ENCODE results near the gene ZBTB7C.

The ZBTB7C gene

DNA sequence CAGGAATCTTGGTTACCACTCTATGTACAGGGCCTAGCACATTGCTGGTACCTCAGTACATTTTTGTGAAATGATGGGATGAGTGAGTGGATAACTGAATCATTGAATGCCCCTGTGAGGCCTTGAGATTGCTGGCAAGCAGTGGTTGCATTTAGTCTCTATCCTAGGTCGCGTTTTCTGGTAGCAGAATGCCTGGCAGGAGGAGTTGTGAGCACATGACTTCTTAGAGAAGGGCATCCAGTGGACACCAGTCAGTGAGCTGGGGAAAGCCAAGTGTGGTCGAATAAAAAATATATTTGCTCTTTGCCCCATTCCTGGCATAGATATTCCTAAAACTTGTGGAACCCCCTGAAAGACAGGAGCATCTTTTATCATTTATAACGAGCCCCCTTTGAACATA, 416.9 kb downstream of the ZBTB7C start:
- ATAC-seq (ENCODE audit: insufficient read depth, low read depth) (no peak), DNase-seq (no peak)
- no peak overlapping the region for H2AFZ ChIP-seq (ENCODE audit: low read depth, low read length)
- no peak overlapping the region for H3K4me3 ChIP-seq (ENCODE audit: low read depth in 1 of 2, low read length in 2 of 2)
- no peaks in the 10 kb centered on the region for H4K20me1 ChIP-seq (ENCODE audit: insufficient read depth, low read length)
- H3K27me3 ChIP-seq (ENCODE audit: insufficient read depth, low read length, poor library complexity) = no peaks in the 10 kb centered on the region
- peaks cover 2% of the 10 kb centered on the region for H3K9me3 ChIP-seq (ENCODE audit: insufficient read depth, low read length, severe bottlenecking)
- H3K4me2 ChIP-seq (ENCODE audit: insufficient read depth, low read length) = no peak overlapping the region
- H3K9ac ChIP-seq (ENCODE audit: low read depth, low read length) = no peak overlapping the region
- no peaks in the 10 kb centered on the region for H3K36me3 ChIP-seq (ENCODE audit: insufficient read depth, low read length)
- TF ChIP-seq, protein P1, sequence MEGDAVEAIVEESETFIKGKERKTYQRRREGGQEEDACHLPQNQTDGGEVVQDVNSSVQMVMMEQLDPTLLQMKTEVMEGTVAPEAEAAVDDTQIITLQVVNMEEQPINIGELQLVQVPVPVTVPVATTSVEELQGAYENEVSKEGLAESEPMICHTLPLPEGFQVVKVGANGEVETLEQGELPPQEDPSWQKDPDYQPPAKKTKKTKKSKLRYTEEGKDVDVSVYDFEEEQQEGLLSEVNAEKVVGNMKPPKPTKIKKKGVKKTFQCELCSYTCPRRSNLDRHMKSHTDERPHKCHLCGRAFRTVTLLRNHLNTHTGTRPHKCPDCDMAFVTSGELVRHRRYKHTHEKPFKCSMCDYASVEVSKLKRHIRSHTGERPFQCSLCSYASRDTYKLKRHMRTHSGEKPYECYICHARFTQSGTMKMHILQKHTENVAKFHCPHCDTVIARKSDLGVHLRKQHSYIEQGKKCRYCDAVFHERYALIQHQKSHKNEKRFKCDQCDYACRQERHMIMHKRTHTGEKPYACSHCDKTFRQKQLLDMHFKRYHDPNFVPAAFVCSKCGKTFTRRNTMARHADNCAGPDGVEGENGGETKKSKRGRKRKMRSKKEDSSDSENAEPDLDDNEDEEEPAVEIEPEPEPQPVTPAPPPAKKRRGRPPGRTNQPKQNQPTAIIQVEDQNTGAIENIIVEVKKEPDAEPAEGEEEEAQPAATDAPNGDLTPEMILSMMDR (IDR thresholded peaks at IDR 0.05; ENCODE audit: borderline replicate concordance, extremely low read depth, low read length, poor library complexity, severe bottlenecking) = no peak
- TF ChIP-seq EZH2 (IDR thresholded peaks at IDR 0.05; ENCODE audit: borderline replicate concordance, low read depth, low read length, severe bottlenecking) = no peak
- no peaks in the 10 kb centered on the region for H3K4me1 ChIP-seq (ENCODE audit: insufficient read depth, low read length)
- no peak overlapping the region for H3K27ac ChIP-seq (ENCODE audit: low read length)
- no peaks in the 10 kb centered on the region for H3K79me2 ChIP-seq (ENCODE audit: insufficient read depth, low read length)

GRCh38 chr18:47990981-47991380, 418.2 kb downstream of the ZBTB7C start:
- H3K9me3 ChIP-seq (ENCODE audit: insufficient read depth, low read length, severe bottlenecking) = no peaks in the 10 kb centered on the region
- H4K20me1 ChIP-seq (ENCODE audit: insufficient read depth, low read length) = no peaks in the 10 kb centered on the region
- H2AFZ ChIP-seq (ENCODE audit: low read depth, low read length) = no peak overlapping the region
- TF ChIP-seq EZH2 (IDR thresholded peaks at IDR 0.05; ENCODE audit: borderline replicate concordance, low read depth, low read length, severe bottlenecking) = no peak
- H3K4me1 ChIP-seq (ENCODE audit: insufficient read depth, low read length) = no peaks in the 10 kb centered on the region
- no peaks in the 10 kb centered on the region for H3K36me3 ChIP-seq (ENCODE audit: insufficient read depth, low read length)
- H3K4me2 ChIP-seq (ENCODE audit: insufficient read depth, low read length) = no peak overlapping the region
- no peak for DNase-seq
- no peak overlapping the region for H3K4me3 ChIP-seq (ENCODE audit: low read depth in 1 of 2, low read length in 2 of 2)
- ATAC-seq (ENCODE audit: insufficient read depth, low read depth) = no peak
- H3K79me2 ChIP-seq (ENCODE audit: insufficient read depth, low read length) = no peaks in the 10 kb centered on the region
- no peak overlapping the region for H3K27ac ChIP-seq (ENCODE audit: low read length)
- no peaks in the 10 kb centered on the region for H3K27me3 ChIP-seq (ENCODE audit: insufficient read depth, low read length, poor library complexity)
- H3K9ac ChIP-seq (ENCODE audit: low read depth, low read length) = no peak overlapping the region

- Histone ChIP-seq H4K20me1 (ENCODE audit: insufficient read depth, low read length) (no peaks in the 10 kb centered on the region), H3K27me3 (ENCODE audit: insufficient read depth, low read length, poor library complexity) (no peaks in the 10 kb centered on the region), H3K36me3 (ENCODE audit: insufficient read depth, low read length) (no peaks in the 10 kb centered on the region), H3K4me3 (ENCODE audit: low read depth in 1 of 2, low read length in 2 of 2) (no peak overlapping the region), H3K4me2 (ENCODE audit: insufficient read depth, low read length) (no peak overlapping the region), H2AFZ (ENCODE audit: low read depth, low read length) (no peak overlapping the region), H3K4me1 (ENCODE audit: insufficient read depth, low read length) (no peaks in the 10 kb centered on the region), H3K9ac (ENCODE audit: low read depth, low read length) (no peak overlapping the region), H3K27ac (ENCODE audit: low read length) (no peak overlapping the region), H3K9me3 (ENCODE audit: insufficient read depth, low read length, severe bottlenecking) (no peaks in the 10 kb centered on the region), H3K79me2 (ENCODE audit: insufficient read depth, low read length) (no peaks in the 10 kb centered on the region)
- no peak for TF ChIP-seq EZH2 (IDR thresholded peaks at IDR 0.05; ENCODE audit: borderline replicate concordance, low read depth, low read length, severe bottlenecking)
- TF ChIP-seq, protein P1 (IDR thresholded peaks at IDR 0.05; ENCODE audit: borderline replicate concordance, extremely low read depth, low read length, poor library complexity, severe bottlenecking) = no peak
- no peak for ATAC-seq (ENCODE audit: insufficient read depth, low read depth)
- DNase-seq = no peak
These were observed 421.8 kb downstream of the ZBTB7C start for GRCh38 chr18:47987388-47987699.

DNA sequence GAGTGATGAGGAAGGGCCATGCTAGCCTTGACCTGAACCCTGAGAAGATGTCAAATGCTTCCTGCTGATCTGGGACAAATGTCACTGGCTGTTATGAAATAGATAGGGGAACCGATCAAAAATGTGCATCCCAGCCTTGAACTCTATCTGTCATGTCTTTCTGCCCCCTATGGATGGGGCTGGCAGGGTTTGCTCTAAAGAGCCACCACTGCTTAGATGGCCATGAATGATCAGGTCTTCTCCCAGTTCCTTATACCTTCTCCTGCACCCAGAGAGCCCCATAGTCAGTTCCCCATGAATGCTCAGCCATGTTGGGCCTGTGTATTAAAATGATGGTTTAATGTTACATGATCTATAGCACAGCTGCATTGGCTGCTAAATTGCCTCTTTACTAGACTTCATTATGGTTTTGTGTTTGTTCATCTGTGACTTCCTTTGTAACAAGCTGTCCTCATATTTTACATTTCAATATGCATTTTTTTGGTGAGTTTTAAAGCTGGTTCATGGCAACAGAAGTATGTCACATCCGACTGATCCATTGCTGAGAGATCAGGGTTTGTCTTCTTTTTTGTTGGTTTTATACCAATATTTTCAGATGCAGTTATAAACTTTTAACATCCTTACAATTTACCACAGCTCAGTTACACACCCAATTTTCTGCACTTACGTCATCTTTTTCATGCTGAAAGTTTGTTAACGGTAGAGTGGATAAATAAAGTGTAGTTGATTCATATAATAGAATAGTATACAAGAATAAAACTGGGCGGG, 422.4 kb downstream of the ZBTB7C start:
- Histone ChIP-seq H3K27me3 (ENCODE audit: insufficient read depth, low read length, poor library complexity) (no peaks in the 10 kb centered on the region), H3K79me2 (ENCODE audit: insufficient read depth, low read length) (no peaks in the 10 kb centered on the region), H3K4me2 (ENCODE audit: insufficient read depth, low read length) (no peak overlapping the region), H3K27ac (ENCODE audit: low read length) (no peak overlapping the region), H3K4me3 (ENCODE audit: low read depth in 1 of 2, low read length in 2 of 2) (no peak overlapping the region), H2AFZ (ENCODE audit: low read depth, low read length) (no peak overlapping the region), H3K9me3 (ENCODE audit: insufficient read depth, low read length, severe bottlenecking) (no peaks in the 10 kb centered on the region), H3K4me1 (ENCODE audit: insufficient read depth, low read length) (no peaks in the 10 kb centered on the region), H4K20me1 (ENCODE audit: insufficient read depth, low read length) (no peaks in the 10 kb centered on the region), H3K36me3 (ENCODE audit: insufficient read depth, low read length) (no peaks in the 10 kb centered on the region), H3K9ac (ENCODE audit: low read depth, low read length) (no peak overlapping the region)
- DNase-seq (no peak), ATAC-seq (ENCODE audit: insufficient read depth, low read depth) (no peak)
- no peak for TF ChIP-seq EZH2 (IDR thresholded peaks at IDR 0.05; ENCODE audit: borderline replicate concordance, low read depth, low read length, severe bottlenecking)
- TF ChIP-seq, protein P1 (IDR thresholded peaks at IDR 0.05; ENCODE audit: borderline replicate concordance, extremely low read depth, low read length, poor library complexity, severe bottlenecking) = no peak
